Measurements from ENCODE around the gene STK40.

STK40 gene

DNA sequence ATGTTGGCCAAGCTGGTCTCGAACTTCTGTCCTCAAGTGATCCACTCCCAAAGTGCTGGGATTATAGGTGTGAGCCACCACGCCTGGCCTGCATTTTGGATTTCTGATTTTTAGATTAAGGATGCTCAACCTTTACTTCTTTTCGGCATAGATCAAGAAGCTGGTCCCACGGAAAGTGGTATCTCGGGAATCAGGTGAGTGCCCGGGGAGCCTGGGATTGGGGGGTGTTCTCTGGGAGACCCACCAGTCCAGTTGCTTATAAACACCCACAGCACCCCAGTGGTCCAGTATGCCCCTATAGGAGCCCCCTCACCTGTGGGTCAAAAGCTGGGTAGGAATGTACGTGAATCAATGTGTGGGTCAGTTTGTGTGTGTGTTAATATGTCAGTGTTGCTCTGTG is 76.3 kb downstream of the STK40 start:
- no peak overlapping the region for H3K9ac ChIP-seq (ENCODE audit: low read length)
- peaks cover 21% of the 10 kb centered on the region for H3K36me3 ChIP-seq (ENCODE audit: control insufficient read depth, insufficient read depth, low read length)
- H3K27ac ChIP-seq (ENCODE audit: low read depth, low read length) = no peak overlapping the region
- no peaks in the 10 kb centered on the region for H3K9me3 ChIP-seq (ENCODE audit: control insufficient read depth, insufficient read depth, low read depth, low read length)
- H3K4me1 ChIP-seq (ENCODE audit: control insufficient read depth, insufficient read depth, low read length) = peaks cover 18% of the 10 kb centered on the region
- no peaks in the 10 kb centered on the region for H3K27me3 ChIP-seq (ENCODE audit: control insufficient read depth, insufficient read depth, low read length)
- H3K4me3 ChIP-seq (ENCODE audit: low read depth, low read length) = no peak overlapping the region

DNA sequence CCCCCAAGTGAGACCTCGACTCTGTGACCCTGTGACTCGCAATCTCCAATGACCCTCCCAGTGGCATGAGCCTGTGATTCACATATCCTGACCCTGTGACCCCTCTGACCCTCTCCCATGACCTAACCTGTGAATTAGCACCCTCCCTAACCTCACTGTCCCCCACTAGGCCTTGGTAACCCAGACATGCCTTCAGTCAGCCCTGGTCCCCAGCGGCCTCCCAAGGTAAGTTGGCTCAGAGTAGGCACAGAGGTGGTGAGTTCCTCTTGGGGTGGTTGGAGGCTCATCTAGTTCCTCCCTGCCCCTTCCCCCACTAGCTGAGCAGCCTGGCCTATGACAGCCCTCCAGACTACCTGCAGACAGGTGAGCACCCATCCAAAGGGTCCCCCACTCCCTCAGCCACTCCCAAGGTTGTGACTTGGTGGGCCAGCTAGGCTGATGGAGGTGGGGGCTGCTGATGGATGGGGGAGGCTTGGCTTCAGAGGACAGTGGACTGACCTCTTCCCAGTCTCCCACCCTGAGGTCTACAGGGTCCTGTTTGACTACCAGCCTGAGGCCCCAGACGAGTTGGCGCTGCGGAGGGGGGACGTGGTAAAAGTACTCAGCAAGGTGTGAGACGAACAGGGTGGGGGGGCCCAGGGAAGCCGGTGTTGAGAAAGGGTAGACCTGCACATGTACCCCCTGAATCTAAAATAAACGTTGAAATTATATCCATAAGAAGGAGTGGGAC is 78.0 kb downstream of the STK40 start:
- H3K9me3 ChIP-seq (ENCODE audit: control insufficient read depth, insufficient read depth, low read depth, low read length) = no peaks in the 10 kb centered on the region
- peaks cover 18% of the 10 kb centered on the region for H3K4me1 ChIP-seq (ENCODE audit: control insufficient read depth, insufficient read depth, low read length)
- H3K27ac ChIP-seq (ENCODE audit: low read depth, low read length) = no peak overlapping the region
- peak overlapping the region; percentile 80 for H3K9ac ChIP-seq (ENCODE audit: low read length)
- no peaks in the 10 kb centered on the region for H3K27me3 ChIP-seq (ENCODE audit: control insufficient read depth, insufficient read depth, low read length)
- H3K4me3 ChIP-seq (ENCODE audit: low read depth, low read length) = peak overlapping the region; percentile 80
- H3K36me3 ChIP-seq (ENCODE audit: control insufficient read depth, insufficient read depth, low read length) = peaks cover 35% of the 10 kb centered on the region

DNA sequence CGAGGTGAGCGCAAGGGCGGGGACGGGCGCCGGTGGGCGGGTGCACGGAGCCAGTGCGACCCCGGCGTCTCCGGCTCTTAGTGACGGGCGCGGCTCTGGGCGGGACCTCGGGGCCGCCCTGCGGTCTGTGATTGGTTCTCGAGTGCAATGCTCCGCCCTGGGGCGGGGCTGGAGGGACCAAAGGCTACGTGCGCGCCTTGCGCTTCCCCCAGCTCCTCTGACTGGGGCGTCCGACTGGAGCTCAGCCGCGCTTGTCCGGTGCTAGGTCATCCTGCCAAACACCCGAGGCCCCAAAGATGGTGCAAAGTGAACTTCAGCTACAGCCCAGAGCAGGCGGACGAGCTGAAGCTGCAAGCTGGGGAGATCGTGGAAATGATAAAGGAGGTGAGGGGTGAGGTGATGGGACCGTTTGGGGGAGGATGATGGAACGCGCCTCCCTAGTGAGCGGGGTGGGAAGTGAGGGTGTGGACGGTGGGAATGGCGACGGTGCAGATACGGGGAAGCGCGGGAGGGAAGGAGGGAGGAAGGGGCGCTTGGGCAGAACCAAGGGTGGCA is 78.7 kb downstream of the STK40 start:
- Histone ChIP-seq H3K9me3 (ENCODE audit: control insufficient read depth, insufficient read depth, low read depth, low read length) (no peaks in the 10 kb centered on the region), H3K4me3 (ENCODE audit: low read depth, low read length) (peak overlapping the region; percentile 80), H3K36me3 (ENCODE audit: control insufficient read depth, insufficient read depth, low read length) (peaks cover 43% of the 10 kb centered on the region), H3K4me1 (ENCODE audit: control insufficient read depth, insufficient read depth, low read length) (peaks cover 18% of the 10 kb centered on the region), H3K9ac (ENCODE audit: low read length) (peak overlapping the region; percentile 80), H3K27ac (ENCODE audit: low read depth, low read length) (0 out of 2 replicates have a peak overlapping the region, but pooled peaks have one; percentile 76), H3K27me3 (ENCODE audit: control insufficient read depth, insufficient read depth, low read length) (no peaks in the 10 kb centered on the region)

DNA sequence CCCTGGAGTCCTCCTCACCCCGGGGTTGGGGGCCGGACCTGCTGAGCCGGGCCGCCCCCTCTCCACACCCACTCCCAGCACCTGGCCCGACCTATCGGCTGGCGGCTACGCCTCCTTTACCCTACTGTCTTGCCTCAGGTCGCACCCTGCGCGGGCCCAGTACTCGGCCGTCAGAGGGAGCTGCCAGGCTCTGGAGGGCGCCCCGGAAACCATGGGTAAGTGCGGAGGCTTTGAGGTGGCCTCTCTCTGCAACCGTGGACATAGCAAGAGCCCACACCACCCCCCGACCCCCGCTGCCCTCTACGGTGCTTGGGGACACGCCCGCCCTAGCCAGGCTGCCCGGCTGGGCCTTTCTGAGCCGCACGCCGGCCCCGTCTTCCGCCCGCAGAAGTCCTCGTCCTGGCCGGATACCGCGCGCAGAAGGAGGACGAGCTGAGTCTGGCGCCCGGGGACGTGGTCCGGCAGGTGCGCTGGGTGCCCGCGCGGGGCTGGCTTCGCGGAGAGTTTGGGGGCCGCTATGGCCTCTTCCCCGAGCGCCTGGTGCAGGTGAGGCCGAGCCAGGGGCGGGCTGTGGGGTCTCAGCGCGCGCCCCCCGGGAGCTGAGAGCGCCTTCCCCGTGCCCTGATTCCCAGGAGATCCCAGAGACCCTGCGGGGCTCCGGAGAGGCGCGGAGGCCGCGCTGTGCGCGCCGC is 79.4 kb downstream of the STK40 start, which contains the start of gene SH3D21:
Gene SH3D21 (plus strand): TSS at position 159 of the 692 bp plus-strand sequence. CDS start 53 bp downstream, at position 212.
- H3K9me3 ChIP-seq (ENCODE audit: control insufficient read depth, insufficient read depth, low read depth, low read length) = no peaks in the 10 kb centered on the region
- H3K9ac ChIP-seq (ENCODE audit: low read length) = peak within 1 kb of the TSS; percentile 80
- no peaks in the 10 kb centered on the region for H3K27me3 ChIP-seq (ENCODE audit: control insufficient read depth, insufficient read depth, low read length)
- H3K4me3 ChIP-seq (ENCODE audit: low read depth, low read length) = peak within 1 kb of the TSS; percentile 80
- H3K27ac ChIP-seq (ENCODE audit: low read depth, low read length) = peak within 1 kb of the TSS; percentile 76
- peaks cover 46% of the 10 kb centered on the region for H3K36me3 ChIP-seq (ENCODE audit: control insufficient read depth, insufficient read depth, low read length)
- peaks cover 18% of the 10 kb centered on the region for H3K4me1 ChIP-seq (ENCODE audit: control insufficient read depth, insufficient read depth, low read length)

DNA sequence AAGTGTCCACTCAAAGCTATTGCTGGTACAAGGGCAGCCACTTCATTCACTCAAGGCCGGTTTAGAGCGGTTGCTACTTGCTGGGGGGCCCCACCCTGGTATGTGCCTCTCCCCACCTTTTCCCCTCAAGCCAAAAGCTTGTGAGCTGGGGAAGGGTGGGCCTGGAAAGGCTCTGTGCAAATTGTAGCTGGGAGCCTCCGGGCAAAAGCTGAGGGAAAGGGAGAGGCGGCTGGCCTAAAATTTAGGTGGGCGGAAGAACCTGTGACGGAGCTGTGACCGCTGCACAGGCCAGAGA is 79.9 kb downstream of the STK40 start:
- Histone ChIP-seq H3K9me3 (ENCODE audit: control insufficient read depth, insufficient read depth, low read depth, low read length) (no peaks in the 10 kb centered on the region), H3K4me1 (ENCODE audit: control insufficient read depth, insufficient read depth, low read length) (peaks cover 18% of the 10 kb centered on the region), H3K4me3 (ENCODE audit: low read depth, low read length) (peak overlapping the region; percentile 80), H3K27ac (ENCODE audit: low read depth, low read length) (peak overlapping the region; percentile 76; the same call in 1 of the 2 replicates), H3K9ac (ENCODE audit: low read length) (peak overlapping the region; percentile 65), H3K27me3 (ENCODE audit: control insufficient read depth, insufficient read depth, low read length) (no peaks in the 10 kb centered on the region), H3K36me3 (ENCODE audit: control insufficient read depth, insufficient read depth, low read length) (peaks cover 50% of the 10 kb centered on the region)

DNA sequence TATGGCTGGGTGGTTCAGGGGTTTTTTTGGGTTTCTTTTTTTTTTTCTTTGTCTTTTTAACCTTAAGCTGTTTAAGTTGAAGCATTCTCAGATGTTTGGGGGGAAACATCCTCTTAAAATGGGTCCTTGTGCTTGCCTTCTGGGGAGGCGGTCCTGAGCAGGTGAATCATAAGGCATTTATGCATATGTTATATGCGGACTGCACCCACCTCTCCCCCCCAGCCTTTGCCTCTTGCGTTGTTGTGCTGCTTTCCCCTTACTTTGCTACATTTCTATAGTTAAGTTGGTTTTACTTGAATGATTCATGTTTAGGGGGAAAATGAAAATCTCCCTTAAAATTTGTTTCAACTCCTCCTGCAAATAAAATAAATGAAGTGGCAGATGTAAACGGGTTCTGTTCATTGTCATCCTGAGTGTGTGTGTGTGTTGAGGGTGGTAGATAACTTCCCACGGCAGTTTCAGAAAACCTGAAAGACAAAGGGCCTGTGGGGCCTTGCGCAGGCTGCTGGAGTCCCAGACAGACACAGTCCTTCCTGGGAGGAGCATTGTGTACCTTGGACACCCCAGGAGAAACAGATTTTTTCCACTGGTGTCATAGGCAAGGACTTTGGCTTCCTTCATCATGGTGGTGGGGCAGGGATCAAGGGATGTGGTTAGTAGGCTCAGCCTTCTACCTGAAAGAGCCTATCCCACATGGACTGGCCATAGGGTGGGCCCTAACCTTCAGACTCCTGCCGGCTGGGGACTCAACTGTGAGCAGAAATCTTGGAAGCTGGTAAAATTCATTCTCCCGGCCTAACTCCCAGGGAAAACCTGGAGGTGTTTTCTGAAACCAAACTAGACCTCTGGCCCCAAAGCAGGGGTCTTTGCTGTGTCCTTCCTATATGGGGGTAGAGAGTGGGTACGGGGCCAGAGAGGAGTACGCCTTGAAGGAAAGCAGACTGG is 80.5 kb downstream of the STK40 start:
- no peaks in the 10 kb centered on the region for H3K9me3 ChIP-seq (ENCODE audit: control insufficient read depth, insufficient read depth, low read depth, low read length)
- no peak overlapping the region for H3K27ac ChIP-seq (ENCODE audit: low read depth, low read length)
- no peaks in the 10 kb centered on the region for H3K27me3 ChIP-seq (ENCODE audit: control insufficient read depth, insufficient read depth, low read length)
- H3K4me3 ChIP-seq (ENCODE audit: low read depth, low read length) = peak overlapping the region; percentile 80
- H3K4me1 ChIP-seq (ENCODE audit: control insufficient read depth, insufficient read depth, low read length) = peaks cover 18% of the 10 kb centered on the region
- peaks cover 54% of the 10 kb centered on the region for H3K36me3 ChIP-seq (ENCODE audit: control insufficient read depth, insufficient read depth, low read length)
- H3K9ac ChIP-seq (ENCODE audit: low read length) = no peak overlapping the region

DNA sequence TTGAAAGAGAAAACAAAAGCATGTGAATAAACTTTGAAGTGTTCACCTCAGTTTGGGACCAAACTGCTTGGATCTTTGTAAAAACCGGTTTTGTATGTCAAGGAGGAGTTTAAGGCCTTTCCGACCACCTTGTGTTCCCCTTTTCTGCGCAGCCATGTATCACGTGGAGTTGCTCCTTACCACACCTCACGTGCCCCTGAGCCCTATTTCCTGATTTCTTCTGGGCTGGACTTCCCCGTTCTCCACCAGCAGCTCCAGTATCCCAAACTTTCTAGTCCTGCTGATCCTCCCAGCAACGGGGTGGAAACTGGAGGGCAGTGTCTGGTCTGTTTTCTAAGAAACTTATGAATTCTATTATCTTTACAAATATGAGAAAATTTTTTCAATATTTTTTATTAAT is 81.2 kb downstream of the STK40 start:
- H3K4me1 ChIP-seq (ENCODE audit: control insufficient read depth, insufficient read depth, low read length) = peaks cover 18% of the 10 kb centered on the region
- H3K4me3 ChIP-seq (ENCODE audit: low read depth, low read length) = no peak overlapping the region
- peaks cover 59% of the 10 kb centered on the region for H3K36me3 ChIP-seq (ENCODE audit: control insufficient read depth, insufficient read depth, low read length)

DNA sequence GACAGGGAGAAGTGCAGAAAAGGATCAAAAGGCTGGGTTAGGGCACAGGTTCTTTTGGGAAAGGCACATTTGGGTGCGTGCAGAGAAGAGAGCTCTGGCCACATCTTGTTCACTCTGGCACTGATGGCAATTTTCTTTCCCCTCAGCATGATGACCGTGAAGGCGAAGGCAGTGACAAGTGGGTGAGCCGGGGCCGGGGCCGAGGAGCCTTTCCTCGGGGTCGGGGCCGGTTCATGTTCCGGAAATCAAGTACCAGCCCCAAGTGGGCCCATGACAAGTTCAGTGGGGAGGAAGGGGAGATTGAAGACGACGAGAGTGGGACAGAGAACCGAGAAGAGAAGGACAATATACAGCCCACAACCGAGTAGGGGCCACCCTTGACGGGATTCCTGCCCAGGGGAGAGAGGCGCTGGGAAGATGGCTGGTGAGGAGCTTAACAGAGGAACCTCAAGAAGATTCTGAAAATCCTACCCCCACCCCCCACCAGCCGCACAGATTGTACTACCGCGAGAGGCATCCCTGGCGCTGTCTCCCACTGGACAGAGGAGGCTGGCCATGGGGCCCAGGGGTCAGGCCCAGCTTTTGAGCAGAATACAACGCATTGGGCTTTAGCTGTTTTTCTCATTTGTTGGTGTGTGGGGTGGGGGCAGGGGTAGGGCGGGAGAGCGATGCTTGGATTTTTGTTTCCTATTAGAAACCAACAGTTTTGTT is 81.9 kb downstream of the STK40 start:
- peaks cover 61% of the 10 kb centered on the region for H3K36me3 ChIP-seq (ENCODE audit: control insufficient read depth, insufficient read depth, low read length)

More for the DNA sequence above, 81.2 kb downstream of the STK40 start:
- Histone ChIP-seq H3K9me3 (ENCODE audit: control insufficient read depth, insufficient read depth, low read depth, low read length) (no peaks in the 10 kb centered on the region), H3K27me3 (ENCODE audit: control insufficient read depth, insufficient read depth, low read length) (no peaks in the 10 kb centered on the region), H3K27ac (ENCODE audit: low read depth, low read length) (no peak overlapping the region), H3K9ac (ENCODE audit: low read length) (no peak overlapping the region)

DNA sequence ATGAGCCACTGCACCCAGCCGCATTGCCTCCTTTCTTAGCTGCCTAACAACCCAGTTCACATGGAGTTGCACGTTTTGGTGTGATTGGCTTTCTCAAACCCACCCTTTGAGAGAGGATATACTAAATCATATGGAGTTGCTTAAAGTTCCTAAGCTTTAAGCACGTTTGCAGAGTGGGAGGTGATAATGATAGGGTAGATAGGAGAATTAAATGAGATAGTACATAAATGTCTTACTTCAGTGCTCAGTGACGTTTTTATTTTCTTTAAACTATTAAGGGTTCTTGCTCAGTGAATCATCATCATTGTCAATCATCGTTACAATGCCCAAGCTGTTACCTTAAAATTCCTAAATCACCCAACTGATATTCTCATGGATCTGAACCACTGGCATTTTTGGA is 82.5 kb downstream of the STK40 start:
- Histone ChIP-seq H3K4me3 (ENCODE audit: low read depth, low read length) (no peak overlapping the region), H3K36me3 (ENCODE audit: control insufficient read depth, insufficient read depth, low read length) (peaks cover 64% of the 10 kb centered on the region), H3K4me1 (ENCODE audit: control insufficient read depth, insufficient read depth, low read length) (peaks cover 18% of the 10 kb centered on the region), H3K27me3 (ENCODE audit: control insufficient read depth, insufficient read depth, low read length) (no peaks in the 10 kb centered on the region), H3K9me3 (ENCODE audit: control insufficient read depth, insufficient read depth, low read depth, low read length) (no peaks in the 10 kb centered on the region), H3K27ac (ENCODE audit: low read depth, low read length) (no peak overlapping the region), H3K9ac (ENCODE audit: low read length) (no peak overlapping the region)

More for the DNA sequence above, 81.9 kb downstream of the STK40 start:
- Histone ChIP-seq H3K27me3 (ENCODE audit: control insufficient read depth, insufficient read depth, low read length) (no peaks in the 10 kb centered on the region), H3K9ac (ENCODE audit: low read length) (no peak overlapping the region), H3K9me3 (ENCODE audit: control insufficient read depth, insufficient read depth, low read depth, low read length) (no peaks in the 10 kb centered on the region), H3K4me3 (ENCODE audit: low read depth, low read length) (no peak overlapping the region), H3K4me1 (ENCODE audit: control insufficient read depth, insufficient read depth, low read length) (peaks cover 18% of the 10 kb centered on the region), H3K27ac (ENCODE audit: low read depth, low read length) (no peak overlapping the region)

DNA sequence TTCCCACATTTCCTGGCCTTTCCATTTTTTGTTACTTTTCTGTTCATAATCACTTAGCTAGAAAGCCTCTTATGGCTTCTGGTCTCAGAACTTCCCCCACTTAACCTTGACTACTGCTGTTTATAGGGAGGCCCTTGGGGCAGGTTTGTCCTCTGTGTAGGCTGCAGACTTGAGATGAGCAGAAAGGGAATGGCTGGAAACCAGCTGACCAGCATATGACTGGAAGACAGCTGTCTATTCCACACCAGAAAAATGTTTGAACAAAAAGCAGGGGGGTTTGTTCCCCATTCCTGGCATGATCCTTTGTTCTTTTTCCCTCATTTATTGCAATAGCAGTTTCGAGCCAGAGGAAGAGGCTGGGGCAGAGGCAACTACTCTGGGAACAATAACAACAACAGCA is 84.5 kb downstream of the STK40 start:
- Histone ChIP-seq H3K27me3 (ENCODE audit: control insufficient read depth, insufficient read depth, low read length) (no peaks in the 10 kb centered on the region), H3K4me3 (ENCODE audit: low read depth, low read length) (no peak overlapping the region), H3K4me1 (ENCODE audit: control insufficient read depth, insufficient read depth, low read length) (peaks cover 9% of the 10 kb centered on the region), H3K9me3 (ENCODE audit: control insufficient read depth, insufficient read depth, low read depth, low read length) (no peaks in the 10 kb centered on the region), H3K36me3 (ENCODE audit: control insufficient read depth, insufficient read depth, low read length) (peaks cover 81% of the 10 kb centered on the region), H3K9ac (ENCODE audit: low read length) (no peak overlapping the region), H3K27ac (ENCODE audit: low read depth, low read length) (no peak overlapping the region)

Measured in HUES6 (cell line).